GM12865 (cell line): ENCODE measurements around the gene GUCY2D.

ENCODE experiments used
- DNase-seq: peaks from one replicate; pipeline ENCODE4 v3.0.0; 2010; ENCODE audit warnings: low read depth
- H3K4me3 ChIP-seq: 2 replicates; pipeline ENCODE4 v1.5.1; 2011; ENCODE audit warnings: mild to moderate bottlenecking, low read depth, low read length, control low read depth
- CTCF ChIP-seq: IDR thresholded peaks from 2 replicates; pipeline ENCODE4 v1.5.1; 2011; ENCODE audit warnings: low read length, control low read depth, low read depth, inconsistent platforms; ENCODE audit not compliant: insufficient read depth; ENCODE audit errors: missing control alignments

GUCY2D gene

GRCh38 chr17:8012996-8013640 lies 10.7 kb downstream of the GUCY2D start:
- no peak for TF ChIP-seq CTCF
- H3K4me3 ChIP-seq: no peak overlapping the region
- no peak for DNase-seq

DNA sequence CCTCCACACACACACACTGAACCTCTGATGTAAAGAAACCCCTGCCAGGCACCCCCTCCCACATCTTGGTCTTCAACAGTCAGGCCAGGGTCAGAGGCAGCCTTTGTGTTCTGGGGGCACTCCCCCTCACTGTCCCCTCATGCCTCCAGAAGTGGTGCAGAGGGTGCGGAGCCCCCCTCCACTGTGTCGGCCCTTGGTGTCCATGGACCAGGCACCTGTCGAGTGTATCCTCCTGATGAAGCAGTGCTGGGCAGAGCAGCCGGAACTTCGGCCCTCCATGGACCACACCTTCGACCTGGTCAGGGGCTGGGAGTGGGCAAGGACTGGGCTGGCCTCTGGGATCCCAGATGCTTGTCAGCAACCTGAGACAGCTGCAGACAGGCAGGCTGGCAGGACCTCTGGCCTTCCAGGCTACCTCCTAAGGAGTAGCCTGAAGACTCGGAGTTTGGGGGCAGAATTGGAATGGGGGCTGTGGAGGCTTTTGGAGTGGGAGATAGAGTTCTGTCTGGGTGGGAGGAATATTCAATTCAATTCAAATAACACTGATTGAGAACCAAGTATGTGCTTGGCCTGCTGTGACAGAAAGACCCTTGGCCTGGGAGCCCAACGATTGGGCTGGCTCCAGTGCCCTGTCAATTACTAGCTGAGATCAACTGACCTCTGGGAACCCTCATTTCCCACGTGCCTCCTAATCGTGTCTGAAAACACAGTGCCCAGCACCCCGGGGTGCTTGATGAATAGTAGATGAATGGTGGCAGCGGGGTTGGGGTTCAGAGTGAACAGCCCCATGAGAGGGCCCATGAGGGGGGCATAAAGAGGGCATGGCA lies 11.5 kb downstream of the GUCY2D start:
- H3K4me3 ChIP-seq: no peak overlapping the region
- DNase-seq: no peak
- no peak for TF ChIP-seq CTCF

DNA sequence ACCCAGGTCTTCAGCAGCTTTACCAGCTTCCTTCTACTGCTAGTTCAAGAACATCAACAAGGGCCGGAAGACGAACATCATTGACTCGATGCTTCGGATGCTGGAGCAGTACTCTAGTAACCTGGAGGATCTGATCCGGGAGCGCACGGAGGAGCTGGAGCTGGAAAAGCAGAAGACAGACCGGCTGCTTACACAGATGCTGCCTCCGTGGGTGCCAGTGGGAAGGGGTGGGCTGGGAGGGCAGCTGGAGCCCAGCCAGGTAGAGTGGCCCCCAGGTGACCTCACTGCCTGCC lies 12.1 kb downstream of the GUCY2D start:
- DNase-seq: no peak
- TF ChIP-seq CTCF: no peak
- H3K4me3 ChIP-seq: no peak overlapping the region

DNA sequence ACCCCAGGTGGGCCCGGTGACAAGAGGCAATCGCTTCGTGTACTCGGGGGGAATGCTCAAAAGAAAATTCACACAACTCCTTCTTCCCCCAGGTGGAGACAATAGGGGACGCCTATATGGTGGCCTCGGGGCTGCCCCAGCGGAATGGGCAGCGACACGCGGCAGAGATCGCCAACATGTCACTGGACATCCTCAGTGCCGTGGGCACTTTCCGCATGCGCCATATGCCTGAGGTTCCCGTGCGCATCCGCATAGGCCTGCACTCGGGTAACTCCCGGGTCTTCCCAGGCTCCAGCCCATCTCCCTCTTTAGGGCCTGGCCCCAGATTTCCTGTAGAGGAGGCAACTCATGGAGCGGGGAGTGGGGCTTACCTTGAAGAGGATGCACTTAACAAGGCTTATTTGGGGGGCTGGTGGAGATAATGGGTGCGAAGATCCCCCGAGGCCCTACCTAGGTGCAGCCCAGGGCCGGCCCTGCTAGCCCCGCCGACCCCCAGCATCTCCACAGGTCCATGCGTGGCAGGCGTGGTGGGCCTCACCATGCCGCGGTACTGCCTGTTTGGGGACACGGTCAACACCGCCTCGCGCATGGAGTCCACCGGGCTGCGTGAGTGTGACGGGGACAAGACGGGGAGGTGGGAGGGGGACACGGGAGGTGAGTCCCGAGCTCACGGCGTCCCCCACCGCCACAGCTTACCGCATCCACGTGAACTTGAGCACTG lies 13.0 kb downstream of the GUCY2D start:
- no peak overlapping the region for H3K4me3 ChIP-seq
- TF ChIP-seq CTCF: no peak

GRCh38 chr17:8015957-8016631 lies 13.7 kb downstream of the GUCY2D start:
- no peak overlapping the region for H3K4me3 ChIP-seq
- no peak for DNase-seq
- TF ChIP-seq CTCF: no peak

More for the DNA sequence above, 13.0 kb downstream of the GUCY2D start:
- DNase-seq: no peak

DNA sequence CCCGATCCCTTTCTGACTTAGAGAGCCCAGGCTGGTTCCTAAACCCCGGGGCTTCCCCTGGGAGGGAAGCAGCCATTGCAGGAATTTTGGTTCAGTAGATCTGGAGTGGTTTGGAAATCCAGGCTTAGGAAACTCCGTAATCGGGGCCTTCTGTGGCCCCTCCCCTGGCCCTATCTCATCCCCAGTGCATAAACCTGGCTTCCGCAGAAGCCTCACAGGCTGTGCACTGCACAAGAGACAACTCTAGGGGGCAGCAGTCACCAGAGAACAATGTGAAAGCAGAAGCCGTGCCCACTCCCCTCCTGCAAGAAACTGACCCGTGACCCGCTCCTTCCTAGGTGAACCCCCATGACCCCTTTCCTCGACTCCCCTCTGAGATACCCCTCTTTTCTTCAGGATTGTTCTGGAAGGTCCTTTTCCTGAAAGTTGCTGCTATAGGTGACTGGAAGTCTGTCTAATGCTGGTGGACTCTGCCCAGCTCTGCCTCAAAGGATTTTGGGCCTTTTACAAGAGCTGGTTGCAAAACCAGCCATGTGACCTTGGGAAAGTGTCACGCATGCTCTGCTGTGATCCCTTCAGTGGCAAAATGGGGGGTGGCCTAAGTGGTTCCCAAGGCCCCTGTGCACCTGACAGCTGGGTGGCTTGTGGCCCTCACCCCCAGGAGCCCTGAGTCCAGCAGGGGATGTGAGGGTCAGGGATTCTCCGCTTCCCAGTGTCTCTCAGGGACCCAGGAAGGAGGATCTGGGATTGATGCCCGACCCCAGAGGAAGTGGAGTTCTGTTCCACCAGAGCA lies 14.4 kb downstream of the GUCY2D start:
- no peak overlapping the region for H3K4me3 ChIP-seq
- DNase-seq: peak; percentile 41

More for the DNA sequence above, 14.4 kb downstream of the GUCY2D start:
- TF ChIP-seq CTCF: peak; percentile 65
